RWPE2 (cell line): Measurements from ENCODE around the gene TRIM2.

ENCODE experiments used
- ATAC-seq: fragments of 200-7000 bp; cut with Tn5 transposase; 3 replicates; pipeline ENCODE4 v1.9.1; 2021; ENCODE audit warnings: low read depth
- DNase-seq: peaks from one replicate; pipeline ENCODE4 v3.0.0-alpha.2; 2020; ENCODE audit warnings: low spot score
- H3K27ac ChIP-seq: fragments of 450-650 bp; 2 replicates; pipeline ENCODE4 v1.5.1; 2017; ENCODE audit warnings: mild to moderate bottlenecking; ENCODE audit not compliant: poor library complexity, severe bottlenecking
- H3K27me3 ChIP-seq: fragments of 250-450 bp; sonication (Bioruptor Pico); 2 replicates; pipeline ENCODE4 v1.5.1; 2021; ENCODE audit warnings: mild to moderate bottlenecking, moderate library complexity; ENCODE audit not compliant: insufficient read depth, poor library complexity, severe bottlenecking
- H3K36me3 ChIP-seq: fragments of 250-450 bp; sonication (Bioruptor Pico); 2 replicates; pipeline ENCODE4 v1.5.1; 2020; ENCODE audit warnings: low read depth, mild to moderate bottlenecking, moderate library complexity
- H3K4me1 ChIP-seq: fragments of 250-450 bp; sonication (Bioruptor Pico); 2 replicates; pipeline ENCODE4 v1.5.1; 2021; ENCODE audit warnings: mild to moderate bottlenecking, moderate library complexity; ENCODE audit not compliant: insufficient read depth, poor library complexity, severe bottlenecking
- H3K4me3 ChIP-seq: fragments of 250-450 bp; sonication (Bioruptor Pico); 2 replicates; pipeline ENCODE4 v1.5.1; 2021; ENCODE audit warnings: mild to moderate bottlenecking, moderate library complexity; ENCODE audit not compliant: severe bottlenecking
- H3K9me3 ChIP-seq: fragments of 250-450 bp; sonication (Bioruptor Pico); 2 replicates; pipeline ENCODE4 v1.5.1; 2021; ENCODE audit warnings: mild to moderate bottlenecking, moderate library complexity; ENCODE audit not compliant: severe bottlenecking
- TF ChIP-seq, protein P1 (sequence below): fragments of 450-650 bp; IDR thresholded peaks from one replicate; pipeline ENCODE4 v1.5.1; 2017; ENCODE audit warnings: mild to moderate bottlenecking, moderate library complexity; ENCODE audit not compliant: poor library complexity, severe bottlenecking

The TRIM2 gene

DNA sequence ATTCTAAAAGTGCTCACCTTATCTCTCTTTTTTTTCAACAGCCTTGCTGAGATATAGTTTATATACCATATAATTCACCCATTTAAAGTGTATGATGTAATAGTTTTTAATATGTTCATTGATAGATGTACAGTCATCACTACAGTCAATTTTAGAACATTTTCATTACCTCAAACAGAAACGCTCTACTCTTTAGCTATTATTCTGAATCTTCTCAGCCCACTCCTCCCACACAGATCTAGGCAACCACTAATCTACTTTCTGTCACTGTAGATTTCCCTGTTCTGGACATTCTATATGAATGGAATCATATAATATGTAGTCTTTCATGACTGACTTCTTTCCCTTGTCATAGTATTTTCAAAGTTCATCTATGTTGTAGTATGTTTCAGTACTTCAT is 162.8 kb downstream of the TRIM2 start:
- no peaks in the 10 kb centered on the region for H3K4me1 ChIP-seq
- no peak for DNase-seq
- no peaks in the 10 kb centered on the region for H3K9me3 ChIP-seq
- H3K27me3 ChIP-seq, result no peaks in the 10 kb centered on the region
- TF ChIP-seq, protein P1, sequence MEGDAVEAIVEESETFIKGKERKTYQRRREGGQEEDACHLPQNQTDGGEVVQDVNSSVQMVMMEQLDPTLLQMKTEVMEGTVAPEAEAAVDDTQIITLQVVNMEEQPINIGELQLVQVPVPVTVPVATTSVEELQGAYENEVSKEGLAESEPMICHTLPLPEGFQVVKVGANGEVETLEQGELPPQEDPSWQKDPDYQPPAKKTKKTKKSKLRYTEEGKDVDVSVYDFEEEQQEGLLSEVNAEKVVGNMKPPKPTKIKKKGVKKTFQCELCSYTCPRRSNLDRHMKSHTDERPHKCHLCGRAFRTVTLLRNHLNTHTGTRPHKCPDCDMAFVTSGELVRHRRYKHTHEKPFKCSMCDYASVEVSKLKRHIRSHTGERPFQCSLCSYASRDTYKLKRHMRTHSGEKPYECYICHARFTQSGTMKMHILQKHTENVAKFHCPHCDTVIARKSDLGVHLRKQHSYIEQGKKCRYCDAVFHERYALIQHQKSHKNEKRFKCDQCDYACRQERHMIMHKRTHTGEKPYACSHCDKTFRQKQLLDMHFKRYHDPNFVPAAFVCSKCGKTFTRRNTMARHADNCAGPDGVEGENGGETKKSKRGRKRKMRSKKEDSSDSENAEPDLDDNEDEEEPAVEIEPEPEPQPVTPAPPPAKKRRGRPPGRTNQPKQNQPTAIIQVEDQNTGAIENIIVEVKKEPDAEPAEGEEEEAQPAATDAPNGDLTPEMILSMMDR, result no peak
- H3K27ac ChIP-seq, result no peak overlapping the region
- no peak overlapping the region for H3K4me3 ChIP-seq
- no peak for ATAC-seq
- H3K36me3 ChIP-seq, result peaks cover 42% of the 10 kb centered on the region

DNA sequence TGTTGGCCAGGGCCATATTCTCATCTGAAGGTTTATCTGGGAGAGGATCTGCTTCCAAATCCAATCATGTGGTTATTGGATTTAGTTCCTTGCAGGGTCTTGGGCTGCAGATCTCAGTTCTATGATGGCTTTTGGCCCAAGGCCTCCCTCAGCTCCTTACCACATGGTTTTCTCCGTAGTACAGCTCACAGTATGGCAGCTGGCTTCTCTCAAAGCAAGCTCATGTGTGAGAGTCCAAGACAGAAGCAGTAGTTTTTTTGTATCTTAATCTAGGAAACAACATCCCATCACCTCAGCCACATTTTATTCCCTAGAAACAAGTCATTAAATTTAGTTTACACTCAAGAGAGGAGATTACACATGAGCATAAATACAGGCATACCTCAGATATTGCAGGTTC is 164.8 kb downstream of the TRIM2 start:
- H3K4me3 ChIP-seq, result no peak overlapping the region
- H3K27ac ChIP-seq, result no peak overlapping the region
- DNase-seq, result no peak
- no peaks in the 10 kb centered on the region for H3K9me3 ChIP-seq
- ATAC-seq, result no peak
- peaks cover 45% of the 10 kb centered on the region for H3K36me3 ChIP-seq
- H3K4me1 ChIP-seq, result no peaks in the 10 kb centered on the region
- TF ChIP-seq, protein P1, result no peak
- no peaks in the 10 kb centered on the region for H3K27me3 ChIP-seq

DNA sequence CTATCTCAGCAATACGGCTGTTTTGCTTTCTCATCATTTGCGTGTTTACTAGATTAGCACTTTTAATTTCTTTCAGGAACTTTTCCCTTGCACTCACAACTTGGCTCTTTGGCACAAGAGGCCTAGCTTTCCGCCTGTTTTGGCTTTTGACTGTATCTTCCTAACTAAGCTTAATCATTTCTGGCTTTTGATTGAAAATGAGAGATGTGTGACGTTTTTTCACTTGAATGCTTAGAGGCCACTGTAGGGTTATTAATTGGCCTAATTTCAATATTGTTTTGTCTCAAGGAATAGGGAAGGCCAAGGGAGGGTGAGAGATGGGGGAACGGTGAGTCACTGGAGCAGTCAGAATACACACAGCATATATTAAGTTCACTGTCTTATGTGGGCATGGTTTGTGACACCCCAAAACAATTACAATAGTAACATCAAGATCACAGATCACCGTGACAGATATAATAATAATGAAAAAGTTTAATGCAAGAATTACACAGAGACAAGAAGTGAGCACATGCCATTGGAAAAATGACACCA is 167.5 kb downstream of the TRIM2 start:
- H3K9me3 ChIP-seq, result no peaks in the 10 kb centered on the region
- H3K36me3 ChIP-seq, result peaks cover 36% of the 10 kb centered on the region
- TF ChIP-seq, protein P1, result no peak
- ATAC-seq, result no peak
- H3K4me3 ChIP-seq, result no peak overlapping the region
- no peak for DNase-seq
- H3K27me3 ChIP-seq, result no peaks in the 10 kb centered on the region
- H3K4me1 ChIP-seq, result no peaks in the 10 kb centered on the region
- H3K27ac ChIP-seq, result no peak overlapping the region

DNA sequence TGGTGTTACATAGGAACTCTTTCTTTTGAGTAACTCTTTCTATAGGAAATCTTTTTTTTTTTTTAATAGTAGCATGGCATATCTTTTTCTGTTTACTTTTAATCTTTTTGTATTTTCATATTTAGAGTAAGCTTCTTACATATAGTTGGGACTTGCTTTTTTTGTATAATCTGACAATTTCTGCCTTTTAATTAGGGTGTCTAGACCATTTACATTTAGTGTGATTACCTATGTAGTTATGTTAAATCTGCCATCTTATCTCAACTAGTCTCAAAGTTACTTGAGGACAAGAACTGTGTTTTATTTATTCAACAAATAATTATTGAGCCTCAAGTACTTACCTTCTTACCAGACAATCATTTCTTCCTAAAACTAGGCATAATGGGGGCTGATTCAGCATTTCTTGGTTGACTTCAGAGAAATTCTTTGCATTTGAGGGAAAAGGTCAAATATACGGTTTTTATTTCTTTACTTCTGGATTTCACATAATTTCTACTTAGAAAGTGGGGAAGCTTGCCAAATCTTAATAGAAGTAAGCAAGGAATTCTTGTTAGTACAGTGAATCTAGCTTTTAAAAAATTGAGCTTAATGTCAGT is 168.8 kb downstream of the TRIM2 start:
- no peaks in the 10 kb centered on the region for H3K9me3 ChIP-seq
- H3K4me3 ChIP-seq, result no peak overlapping the region
- ATAC-seq (no peak), DNase-seq (no peak)
- no peaks in the 10 kb centered on the region for H3K4me1 ChIP-seq
- peaks cover 31% of the 10 kb centered on the region for H3K36me3 ChIP-seq
- TF ChIP-seq, protein P1, result no peak
- H3K27ac ChIP-seq, result no peak overlapping the region
- H3K27me3 ChIP-seq, result no peaks in the 10 kb centered on the region

DNA sequence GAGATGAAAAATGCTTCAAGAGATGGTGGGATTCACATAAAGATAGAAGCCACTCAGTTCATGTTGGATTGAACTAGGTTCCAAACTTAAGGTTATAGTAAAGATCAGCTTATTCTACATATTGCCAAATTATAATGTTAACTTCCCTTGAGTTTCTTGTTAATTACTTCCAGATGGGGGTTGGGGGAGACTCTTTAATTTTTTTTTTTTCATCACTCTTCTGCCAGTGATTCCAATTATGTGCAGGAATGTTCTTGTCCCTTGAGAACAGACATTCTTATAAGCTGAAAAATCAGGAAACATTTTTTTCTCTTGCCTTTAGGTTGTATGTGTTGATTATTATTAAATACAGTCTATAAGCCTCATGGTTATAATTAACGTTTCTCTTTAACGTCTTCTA is 170.2 kb downstream of the TRIM2 start:
- no peak for ATAC-seq
- no peaks in the 10 kb centered on the region for H3K27me3 ChIP-seq
- peaks cover 24% of the 10 kb centered on the region for H3K36me3 ChIP-seq

More for the DNA sequence above, 170.2 kb downstream of the TRIM2 start:
- H3K27ac ChIP-seq, result no peak overlapping the region
- H3K4me1 ChIP-seq, result no peaks in the 10 kb centered on the region
- no peaks in the 10 kb centered on the region for H3K9me3 ChIP-seq
- TF ChIP-seq, protein P1, result no peak
- H3K4me3 ChIP-seq, result no peak overlapping the region
- no peak for DNase-seq
